ENCODE data around the gene MAPRE2.
"Not testable (repeated sequence)": the region's sequence is repeated elsewhere in the genome, so short reads cannot be mapped to it uniquely, and the experiment has no call there.

Gene MAPRE2

DNA sequence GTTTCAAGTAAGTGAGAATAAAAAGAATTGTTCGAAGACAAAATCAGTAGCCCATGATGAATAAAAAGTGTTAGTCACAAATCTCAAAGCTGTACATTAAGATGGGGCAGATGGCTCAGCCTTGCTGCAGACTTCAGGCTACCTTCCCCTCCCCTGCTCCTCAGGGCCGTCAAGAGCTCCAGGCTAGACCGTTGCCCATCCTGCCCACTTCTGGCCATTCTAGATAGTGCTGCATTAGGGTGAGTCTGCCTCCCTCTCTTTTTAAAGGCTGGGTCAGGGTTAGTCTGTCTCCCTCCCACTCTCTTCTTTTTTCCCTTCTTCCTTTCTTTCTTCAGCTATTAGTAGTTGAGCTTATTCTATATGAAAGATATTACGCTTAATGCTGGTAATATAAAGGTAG is 86.0 kb downstream of the MAPRE2 start:
- no peak for DNase-seq

DNA sequence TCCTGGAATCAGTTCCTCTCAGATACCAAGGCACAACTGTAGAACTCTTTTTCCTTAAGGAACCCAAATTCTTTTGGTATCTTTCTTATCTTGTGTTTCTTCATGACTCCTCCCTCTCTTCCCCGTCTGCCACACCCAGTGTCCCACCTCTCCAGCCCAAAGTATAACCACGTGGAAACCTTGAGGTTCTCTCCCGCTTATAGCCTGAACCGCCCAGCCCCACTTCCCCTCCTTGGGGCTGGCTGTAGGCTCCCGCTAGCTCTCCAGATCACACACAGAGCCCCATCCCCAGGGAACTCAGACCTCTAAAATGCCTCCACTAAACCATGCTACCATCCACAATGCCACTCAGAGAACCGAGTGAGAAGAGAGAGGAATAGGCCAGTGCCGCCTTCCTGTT is 87.5 kb downstream of the MAPRE2 start:
- DNase-seq, result no peak

DNA sequence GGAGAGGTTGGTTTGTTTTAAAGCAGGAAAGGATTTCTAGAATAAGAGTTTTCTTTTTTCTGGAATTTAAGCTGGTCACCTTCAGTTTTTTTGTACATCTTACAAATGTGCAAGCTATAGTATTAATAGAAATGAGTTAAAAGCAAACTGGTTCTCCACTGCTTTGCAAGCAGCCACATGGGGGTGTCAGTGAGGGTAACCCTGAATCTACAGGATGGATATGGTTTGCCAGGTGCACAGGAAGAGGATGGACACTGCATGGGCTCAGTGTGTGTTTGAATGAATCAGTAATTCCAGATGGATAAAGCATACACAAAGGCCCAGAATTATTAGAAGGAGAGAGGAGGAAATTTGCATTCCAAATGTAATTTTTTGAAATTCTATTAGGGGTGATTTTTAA is 89.0 kb downstream of the MAPRE2 start:
- no peak for DNase-seq

DNA sequence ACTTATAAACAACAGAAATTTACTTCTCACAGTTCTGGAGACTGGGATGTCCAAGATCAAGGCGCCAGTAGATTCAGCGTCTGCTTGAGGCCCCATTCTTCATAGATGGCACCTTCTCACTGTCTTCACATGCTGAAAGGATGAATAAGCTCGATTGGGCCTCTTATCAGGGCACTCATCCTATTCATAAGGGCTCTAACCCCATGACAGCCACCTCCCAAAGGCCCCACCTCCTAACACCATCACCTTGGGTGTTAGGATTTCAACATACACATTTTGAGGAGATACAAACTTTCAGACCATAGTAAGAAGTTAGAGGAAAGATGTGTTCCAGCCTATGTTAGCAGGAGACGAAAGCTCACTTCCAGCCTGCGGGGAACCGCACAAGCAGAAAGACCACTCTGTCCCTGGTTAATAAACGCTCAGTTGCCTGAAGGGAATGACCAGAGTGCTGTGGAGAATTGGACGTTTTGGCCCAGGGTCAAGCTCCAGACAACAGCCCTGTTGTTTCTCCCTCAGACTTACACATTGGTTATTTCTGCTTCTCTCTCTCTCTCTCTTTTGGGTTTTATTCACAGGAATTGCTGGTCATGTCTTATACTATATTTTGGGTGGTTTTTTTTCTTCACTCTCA is 90.3 kb downstream of the MAPRE2 start:
- no peak for DNase-seq

DNA sequence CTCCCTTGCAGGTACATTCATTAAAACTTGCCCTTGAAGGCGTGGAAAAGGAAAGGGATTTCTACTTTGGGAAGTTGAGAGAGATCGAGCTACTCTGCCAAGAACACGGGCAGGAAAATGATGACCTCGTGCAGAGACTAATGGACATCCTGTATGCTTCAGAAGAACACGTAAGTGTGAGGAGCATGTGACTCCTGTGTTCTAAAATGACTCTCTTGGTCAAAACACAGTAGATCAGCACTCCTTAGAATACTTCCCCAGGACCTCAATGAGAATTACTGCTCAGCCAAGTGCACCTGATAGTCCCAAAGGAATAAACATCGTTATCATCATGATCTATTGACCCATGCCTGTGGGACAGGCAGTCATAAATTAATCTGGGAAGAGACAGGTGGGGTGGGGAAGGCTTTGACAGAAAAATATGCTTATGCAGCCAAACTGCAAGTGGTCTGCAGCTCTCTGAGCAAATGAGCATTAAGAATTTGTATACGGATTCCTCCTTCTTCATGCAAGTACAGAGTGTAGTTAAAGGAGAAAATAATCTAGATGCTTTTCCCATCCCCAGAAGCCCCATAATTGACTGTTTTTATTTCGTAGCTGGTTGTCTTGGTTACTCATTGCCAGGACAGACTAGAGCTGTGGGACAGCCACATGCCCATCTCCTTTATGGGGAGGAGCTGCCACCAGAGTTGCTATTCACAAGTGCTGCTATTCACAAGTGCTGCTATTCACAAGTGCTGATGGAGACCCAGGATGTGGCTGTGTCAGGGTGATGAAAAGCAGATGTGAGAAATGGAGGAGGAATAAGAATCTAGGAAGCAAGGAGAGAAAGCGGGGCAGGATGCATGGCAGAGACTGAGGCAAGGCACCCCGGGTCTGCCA is 91.0 kb downstream of the MAPRE2 start:
- DNase-seq, result no peak

DNA sequence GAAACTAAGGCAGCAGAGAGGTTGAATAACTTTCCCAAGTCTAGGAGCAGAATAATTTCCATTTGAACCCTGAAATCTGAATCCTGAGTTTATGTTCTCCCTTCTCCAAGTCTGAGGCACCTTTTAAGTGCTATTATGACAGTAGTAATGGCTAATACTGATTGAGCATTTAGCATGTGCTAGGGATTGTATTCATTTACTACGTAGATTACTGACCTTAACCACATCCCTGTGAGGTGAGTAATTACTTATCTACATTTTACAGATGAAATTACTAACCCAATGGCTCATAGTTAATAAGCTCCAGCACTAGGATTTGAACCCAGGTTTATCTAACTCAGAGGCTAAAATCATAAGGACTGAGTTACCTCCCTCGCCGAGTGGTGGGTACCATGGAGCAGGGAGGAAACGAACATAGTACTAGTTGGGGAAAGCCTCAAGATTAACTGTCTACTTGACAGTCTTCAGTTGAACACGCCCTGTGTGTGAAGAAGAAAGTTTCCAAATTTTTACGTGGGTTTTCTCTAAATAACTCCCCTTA is 93.0 kb downstream of the MAPRE2 start:
- DNase-seq, result no peak

DNA sequence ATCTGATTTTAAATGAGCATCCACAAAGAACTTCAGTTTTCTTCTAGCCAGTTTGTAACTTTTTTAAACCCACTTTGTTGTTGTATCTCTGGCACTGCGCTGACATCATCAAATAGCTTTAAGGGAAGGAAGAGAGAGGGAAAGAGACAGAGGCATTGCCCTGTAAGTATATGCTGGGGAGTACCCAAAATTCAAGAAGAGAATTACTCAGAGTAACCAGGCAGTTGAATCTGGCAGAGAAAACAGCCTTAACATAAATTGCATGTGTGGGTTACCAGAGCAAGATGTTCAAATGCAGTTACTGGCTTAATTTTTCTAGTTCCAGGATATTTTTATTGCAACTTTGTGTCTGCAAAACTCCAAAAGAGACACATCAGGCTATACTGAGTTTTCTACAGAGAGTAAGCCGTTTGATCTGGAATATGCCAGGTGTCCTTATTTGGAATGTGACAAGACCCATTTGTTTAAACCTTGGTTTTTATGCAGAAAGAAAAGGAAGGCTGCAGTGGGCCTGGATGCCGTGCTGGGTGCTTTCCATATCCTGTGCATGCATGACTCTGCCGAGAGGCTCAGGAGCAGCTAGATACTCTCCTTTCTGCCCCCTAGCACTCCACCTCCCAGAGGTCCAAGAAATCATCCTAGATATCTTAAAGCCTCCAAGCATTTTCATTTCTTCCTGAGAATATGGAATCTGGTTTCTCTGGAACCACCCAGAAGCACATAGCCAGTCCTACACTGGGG is 93.7 kb downstream of the MAPRE2 start:
- no peak for DNase-seq

DNA sequence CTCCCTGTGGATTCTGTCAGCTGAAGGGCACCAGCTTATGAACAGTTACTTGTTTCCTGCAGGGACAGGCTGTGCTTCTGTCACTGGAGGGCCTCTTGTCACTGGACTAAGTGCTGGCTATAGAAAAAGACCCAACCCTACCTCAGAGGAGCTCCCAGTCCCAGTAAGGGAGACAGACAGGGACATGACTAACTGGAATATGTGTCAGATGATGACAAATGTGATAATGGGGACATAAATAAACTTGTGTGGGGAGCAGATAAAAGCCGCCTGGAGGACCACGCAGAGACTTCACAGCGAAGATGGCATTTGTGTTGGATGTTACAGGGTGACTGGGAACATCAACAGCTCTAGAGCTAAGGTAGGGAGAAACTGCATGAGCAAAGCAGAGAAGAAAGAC is 95.0 kb downstream of the MAPRE2 start:
- no peak for DNase-seq

DNA sequence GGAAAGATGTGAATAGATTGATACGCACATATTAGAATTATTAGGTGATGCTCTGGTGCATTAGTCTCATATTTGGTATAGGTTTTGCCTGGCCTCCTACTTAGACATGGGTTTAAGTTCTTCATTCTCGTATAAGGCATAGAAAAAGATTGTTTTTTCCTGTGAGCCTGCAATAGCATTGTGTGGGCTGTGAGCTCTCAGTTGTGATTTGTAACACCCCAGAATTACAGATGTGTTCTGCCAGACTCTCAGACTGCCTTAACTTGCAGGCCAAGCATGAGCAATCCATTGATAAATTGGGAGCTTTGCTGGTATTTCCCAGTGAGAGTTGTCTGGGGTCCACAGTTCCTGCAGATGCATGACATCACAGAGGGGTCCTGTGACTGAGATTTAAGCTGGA is 95.7 kb downstream of the MAPRE2 start:
- DNase-seq, result no peak

DNA sequence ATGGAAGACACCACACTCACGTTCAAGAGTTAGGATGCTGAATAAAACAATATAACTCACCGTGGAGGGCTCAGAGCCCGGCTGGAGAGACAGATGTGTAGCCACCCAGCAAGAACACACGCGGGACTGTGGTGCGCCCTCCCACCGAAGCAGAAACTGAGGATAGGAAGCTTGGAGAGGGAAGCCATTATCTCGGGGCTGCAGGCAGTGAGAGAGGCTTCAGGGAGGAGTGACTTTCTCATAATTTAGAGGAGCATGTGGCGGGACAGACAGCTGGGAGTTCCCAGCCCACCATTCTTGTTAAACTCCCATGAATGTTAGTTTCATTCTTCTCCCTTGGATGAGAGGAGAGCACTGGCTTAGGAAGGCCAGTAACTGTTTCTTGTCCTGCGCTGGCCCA is 96.4 kb downstream of the MAPRE2 start:
- no peak for DNase-seq

DNA sequence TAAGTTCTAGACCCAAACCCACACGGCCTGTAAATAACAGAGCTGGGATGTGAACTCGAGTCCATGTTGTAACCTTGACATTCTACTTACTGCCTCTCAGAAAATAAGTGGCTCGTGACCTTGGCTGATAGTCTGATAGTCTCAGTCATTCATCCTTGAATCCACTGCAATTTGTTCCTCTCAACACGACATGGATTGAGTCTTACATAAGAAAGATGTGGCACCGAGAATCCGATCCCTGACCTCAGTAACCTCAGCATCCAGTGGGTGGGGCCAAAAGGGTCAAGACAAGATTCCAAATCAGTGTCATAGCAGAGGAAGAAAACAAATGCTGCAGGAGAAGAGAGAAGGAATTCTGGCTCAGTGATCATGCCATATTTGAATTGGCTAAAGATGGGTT is 97.6 kb downstream of the MAPRE2 start:
- no peak for DNase-seq

DNA sequence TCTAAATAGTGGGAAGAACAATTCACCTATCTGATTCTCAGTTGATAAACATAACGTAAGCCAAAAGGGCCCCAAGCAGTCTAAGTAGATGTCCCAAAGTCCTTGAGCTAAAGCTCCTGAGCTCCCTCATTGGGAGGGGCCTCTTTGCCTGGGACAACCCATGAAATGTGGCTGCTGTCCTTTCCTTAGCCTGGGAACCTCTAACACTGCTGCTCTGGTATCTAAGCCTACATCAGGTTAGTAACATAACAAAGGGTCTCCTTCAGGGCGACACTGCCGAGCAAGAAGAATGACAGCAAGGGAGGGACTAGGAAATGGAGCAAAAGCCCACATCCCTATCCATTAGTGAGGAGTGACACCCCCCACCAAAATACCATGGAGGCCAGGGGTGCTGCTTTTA is 98.3 kb downstream of the MAPRE2 start:
- DNase-seq, result no peak

DNA sequence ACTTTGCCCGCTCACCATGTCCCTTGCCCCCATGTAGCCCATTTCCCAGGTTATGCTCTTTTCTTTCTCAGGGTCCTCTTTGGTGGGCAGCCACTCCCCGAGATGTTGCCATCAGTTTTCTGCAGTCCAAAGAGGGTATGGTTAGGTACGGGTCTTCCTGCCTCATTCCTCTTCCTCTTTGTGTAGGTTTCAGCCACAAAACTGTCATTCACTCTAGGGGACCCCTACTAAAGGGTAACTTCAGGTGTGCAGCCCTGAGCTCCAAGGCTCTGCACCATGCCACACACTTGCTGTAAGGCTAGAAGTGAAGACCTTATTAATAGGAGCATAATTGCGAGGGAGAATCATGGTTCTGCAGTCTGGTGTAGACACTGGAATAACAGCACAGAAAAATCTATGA is 99.9 kb downstream of the MAPRE2 start:
- no peak for DNase-seq

DNA sequence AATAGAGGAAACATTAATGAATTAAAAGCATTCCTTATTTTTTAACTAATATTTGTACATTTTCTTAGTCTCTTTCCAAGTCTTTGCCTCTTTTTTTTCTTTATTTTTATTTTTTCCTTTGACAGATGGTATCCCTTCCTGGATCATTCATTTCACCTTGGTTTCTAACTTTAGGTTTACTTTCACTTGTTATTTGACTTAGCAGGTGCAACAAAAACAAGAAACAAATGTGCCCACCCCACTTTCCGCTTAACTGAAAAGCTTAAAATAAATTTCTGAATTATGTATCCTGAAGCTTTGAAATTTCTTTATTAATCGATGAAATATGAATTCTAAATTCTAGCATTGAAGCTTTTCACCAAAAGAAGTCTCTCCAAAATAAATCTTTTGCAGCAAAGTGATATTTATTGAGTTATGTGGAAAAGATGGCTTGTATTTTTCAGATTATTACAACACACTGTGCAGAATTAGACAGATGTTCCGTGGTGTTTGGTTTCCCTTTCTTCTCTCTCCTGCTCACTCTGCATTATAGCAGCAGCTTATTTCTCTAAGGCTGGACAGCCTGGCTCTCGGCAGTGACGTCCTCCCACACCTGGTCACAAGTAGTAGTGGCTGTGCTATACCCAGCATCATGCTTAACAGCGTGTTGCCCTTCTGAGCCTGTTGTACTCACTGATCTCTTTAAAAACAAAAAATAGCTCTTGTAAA is 100.5 kb downstream of the MAPRE2 start:
- DNase-seq, result no peak

DNA sequence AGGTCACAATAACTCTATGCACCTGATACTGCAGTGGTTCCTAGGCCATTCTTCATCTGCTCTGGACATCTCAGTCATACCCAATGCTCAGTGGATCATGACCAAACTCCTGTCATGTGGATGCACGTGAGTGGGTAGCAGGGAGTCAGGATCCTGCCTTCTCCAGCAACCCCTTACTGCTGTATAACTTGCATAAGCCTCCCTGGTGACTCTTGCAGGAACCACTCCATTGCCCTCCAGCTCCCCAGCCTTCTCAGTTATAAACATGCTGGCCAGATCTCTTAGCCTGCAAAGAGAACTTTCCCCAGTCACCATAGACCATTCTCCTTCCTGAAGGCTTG is 101.0 kb downstream of the MAPRE2 start:
- DNase-seq, result no peak

DNA sequence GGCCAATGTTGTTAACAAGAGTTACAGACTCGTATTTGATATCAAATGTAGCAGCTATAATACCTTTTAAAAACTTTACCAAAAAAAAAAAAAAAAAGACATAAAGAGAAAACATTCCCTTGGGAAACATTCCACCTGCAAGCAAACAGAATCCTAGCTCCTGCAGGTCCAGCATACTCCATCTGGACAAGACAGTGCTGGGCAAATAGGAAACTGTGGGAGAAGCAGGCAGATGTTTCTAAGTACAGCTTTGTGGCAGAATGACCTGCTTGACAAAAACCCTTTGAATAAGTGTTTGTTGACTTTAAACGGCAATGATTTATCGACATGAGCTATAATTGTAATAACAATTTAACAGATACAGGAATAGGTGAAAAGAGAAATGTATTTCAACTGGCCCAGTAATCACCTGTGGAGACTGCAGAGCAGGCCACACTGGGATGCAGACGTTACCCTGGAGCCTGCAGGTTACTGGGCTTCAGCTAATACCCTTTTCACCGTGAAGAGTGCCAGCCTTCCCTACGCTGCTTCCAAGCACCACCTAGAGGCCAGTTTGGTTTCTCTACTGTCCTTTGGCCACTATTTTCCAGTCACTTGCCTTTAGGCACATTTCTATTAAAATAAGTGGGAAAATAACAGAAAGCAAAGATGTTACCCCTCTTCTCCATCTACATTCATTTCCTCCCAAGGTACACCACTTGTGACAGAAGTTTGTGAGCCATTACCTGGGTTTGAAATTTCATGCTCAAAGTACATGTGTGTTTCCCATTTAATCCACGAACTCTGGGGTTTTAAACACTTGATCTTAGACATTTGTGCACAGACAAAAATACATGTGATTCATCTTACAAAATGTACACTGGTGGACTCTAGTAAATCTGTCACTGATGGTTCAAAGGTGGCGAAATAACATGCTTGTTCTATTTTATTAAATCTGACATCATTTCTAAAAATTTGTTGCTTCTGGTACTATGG is 102.7 kb downstream of the MAPRE2 start:
- DNase-seq, result peak; percentile 27

DNA sequence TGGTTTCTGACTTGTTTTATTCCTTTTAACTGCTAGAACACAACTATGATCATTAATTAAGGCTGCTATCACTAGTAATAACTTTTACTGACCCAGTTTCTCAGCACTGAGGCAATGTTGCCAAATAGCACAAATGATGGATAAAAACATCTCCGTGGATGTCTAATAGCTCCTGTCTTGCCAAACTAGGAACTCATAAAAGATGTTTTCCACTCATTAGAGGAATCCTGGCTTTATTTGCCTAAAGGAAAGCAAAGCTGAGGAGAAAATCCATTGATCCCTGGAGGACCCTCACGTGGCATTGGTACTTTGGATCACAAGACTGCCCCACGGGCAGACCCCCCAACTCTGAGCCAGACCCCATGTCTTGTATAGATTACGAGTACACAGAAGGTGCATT is 103.5 kb downstream of the MAPRE2 start:
- no peak for DNase-seq

DNA sequence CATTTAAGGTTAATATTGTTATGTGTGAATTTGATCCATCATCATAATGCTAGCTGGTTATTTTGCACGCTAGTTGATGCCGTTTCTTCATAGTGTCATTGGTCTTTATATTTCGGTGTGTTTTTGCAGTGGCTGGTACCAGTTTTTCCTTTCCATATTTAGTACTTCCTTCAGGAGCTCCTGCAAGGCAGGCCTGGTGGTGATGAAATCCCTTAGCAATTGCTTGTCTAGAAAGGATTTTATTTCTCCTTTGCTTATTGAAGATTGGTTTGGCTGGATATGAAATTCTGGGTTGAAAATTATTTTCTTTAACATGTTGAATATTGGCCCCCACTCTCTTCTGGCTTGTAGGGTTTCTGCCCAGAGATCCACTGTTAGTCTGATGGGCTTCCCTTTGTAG is 109.0 kb downstream of the MAPRE2 start:
- DNase-seq, result not testable (repeated sequence)

DNA sequence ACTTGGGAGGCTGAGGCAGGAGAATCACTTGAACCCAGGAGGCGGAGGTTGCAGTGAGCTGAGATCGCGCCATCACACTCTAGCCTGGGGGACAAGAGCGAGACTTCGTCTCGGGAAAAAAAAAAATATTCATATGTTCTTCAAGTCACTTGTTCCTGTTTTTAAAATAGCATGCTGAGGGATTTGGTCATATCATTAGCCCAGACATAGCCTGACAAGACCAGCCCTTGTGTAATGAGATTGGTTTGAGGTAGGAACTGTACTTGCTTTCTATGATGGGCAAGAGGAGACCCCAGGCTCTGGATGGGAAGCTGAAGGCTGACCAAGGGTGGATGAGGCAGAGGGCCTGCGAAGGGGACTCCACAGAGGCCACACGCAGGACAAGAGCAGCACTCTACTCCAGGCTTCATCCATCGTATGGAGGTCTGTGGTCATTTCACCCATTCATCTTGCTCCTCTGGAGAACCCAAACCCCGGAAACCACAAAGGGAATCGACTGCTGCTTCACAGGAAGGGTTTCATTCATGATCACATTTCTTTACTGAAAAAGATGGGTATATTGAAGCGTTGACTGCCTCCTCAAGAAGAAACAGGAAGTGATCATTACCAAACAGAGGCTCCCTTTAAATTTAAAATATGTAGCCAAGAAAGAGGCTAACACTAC is 112.5 kb downstream of the MAPRE2 start:
- DNase-seq, result no peak

DNA sequence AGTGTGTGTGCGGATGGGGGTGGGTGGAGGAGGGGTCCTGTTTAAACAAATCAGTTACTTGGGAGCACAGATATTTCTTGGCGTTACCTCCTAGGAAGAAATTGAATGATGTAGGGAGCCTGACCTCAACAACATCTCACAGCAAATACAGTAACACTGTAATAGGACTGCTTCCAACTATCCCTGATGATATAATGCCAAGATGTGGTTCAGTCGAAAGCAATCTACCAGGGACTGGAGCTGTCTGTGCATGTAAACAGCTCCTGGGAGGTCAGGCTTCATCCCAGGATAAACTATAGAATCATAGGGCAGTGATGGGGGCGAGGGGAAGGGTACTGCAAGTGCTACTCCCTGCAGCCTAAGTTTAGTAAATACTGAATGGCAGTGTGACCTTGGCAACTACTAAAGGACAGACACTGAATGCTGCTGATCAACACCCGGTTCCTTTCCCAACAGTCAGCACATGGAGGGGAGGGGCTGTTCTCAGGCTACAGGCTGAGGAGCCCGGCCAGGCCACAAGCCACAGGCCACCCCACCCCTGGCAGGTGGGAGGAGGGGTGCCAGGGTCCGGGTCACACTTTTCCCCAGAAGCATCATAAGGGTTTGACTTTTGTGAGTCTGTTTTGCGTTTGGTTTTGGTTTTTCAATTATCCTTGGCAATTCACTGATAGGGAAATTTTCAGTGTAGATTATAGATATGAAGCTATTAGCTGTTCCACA is 114.3 kb downstream of the MAPRE2 start:
- no peak for DNase-seq

DNA sequence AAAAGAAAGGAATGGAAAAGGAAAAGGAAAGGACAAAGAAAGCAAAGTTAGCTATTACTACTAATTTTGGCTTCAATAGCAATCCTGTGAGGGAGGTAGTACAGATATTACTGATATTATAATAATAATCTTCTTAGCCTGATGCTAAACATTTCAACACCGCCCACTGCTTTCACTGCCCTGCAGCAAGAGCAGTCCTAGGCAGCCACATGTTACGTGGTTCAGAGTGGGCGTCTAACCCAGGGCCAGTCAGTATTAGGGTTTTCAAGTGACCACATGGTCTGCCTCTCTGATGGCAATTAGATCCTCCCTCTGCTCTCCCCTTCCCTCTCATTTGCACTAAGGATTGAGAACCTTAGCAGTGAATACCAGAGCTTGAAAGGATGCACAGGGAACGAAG is 116.0 kb downstream of the MAPRE2 start:
- DNase-seq, result no peak

All from stimulated activated CD4-positive, alpha-beta T cell treated with anti-CD3 and anti-CD28 coated beads, Interleukin-15, amount 100 ng/mL, for 24 hours (primary cell).